ENCODE data around the gene CALM1. TPM values are rescaled to one million over a fixed set of nuclear protein-coding genes. Genes with fewer than 3 reads are reported as not detected.

CALM1 gene
- total and polyA plus RNA-seq, 7 donors: 404 to 889 (median 722) TPM

DNA sequence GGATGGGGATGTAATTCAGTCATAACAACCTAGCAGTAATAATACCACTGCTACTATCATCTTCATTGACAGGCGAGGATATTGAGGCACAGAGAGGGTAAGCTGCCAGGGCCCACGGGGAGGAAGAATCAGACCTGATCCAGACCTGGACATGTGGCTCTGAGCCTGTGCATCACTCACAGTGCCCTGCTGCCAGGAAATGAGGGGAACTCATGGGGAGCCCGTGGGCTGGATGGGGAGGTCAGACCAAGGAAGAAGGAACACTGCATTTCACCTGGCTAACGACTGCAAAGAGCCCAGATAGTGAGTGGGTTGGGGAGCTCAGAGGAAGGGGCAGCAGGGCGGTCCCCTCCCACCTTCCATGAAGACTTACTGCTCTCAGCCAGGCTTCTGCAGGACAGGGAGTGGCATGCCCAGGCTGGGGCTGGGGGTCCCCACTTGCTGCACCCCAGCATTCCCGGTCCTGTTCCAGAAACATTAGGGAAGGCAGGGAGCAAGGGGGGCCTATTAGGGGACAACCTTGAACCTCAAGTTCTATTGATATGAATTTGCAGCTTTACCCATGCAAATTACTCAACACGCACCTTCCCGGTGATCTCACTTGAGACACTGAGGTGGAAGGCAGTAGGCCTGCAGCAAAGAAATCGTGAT lies 37.7 kb downstream of the CALM1 start:
- WGBS, 2 donors: 87 to 91% methylated on average over 9 of the region's 9 CpGs
- intact Hi-C loops (cut with DNase I): no loop called here

DNA sequence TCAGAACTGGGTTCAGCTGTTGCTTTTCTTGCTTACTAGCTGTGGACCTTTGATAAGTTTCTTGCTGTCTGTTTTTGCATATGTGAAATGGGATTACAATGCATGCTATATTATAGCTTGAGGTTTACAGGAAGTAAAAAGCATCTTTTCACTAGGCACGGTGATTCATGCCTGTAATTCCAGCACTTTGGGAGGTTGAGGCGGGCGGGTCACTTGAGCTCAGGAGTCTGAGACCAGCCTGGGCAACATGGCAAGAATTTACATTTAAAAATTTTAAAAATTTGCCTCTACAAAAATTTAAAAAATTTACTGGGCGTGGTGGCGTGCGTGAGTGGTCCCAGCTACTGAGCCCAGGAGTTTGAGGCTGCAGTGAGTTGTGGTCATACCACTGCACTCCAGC lies 42.0 kb downstream of the CALM1 start:
- DNase-seq: no peak
- TF ChIP-seq CTCF (IDR thresholded peaks at IDR 0.05) (no peak), POLR2A (IDR thresholded peaks at IDR 0.05) (no peak), EP300 (IDR thresholded peaks at IDR 0.05) (no peak), POLR2AphosphoS5 (IDR thresholded peaks at IDR 0.05) (no peak)
- Histone ChIP-seq H3K9me3 (no peaks in the 10 kb centered on the region), H3K27me3 (no peaks in the 10 kb centered on the region), H3K4me3 (no peak overlapping the region), H3K27ac (no peak overlapping the region), H3K4me1 (no peaks in the 10 kb centered on the region), H3K36me3 (no peaks in the 10 kb centered on the region)
- intact Hi-C loops (cut with DNase I): no loop called here
- WGBS, 2 donors: 81 to 95% methylated on average over 6 of the region's 6 CpGs

More for the DNA sequence above, 37.7 kb downstream of the CALM1 start:
- H3K36me3 ChIP-seq: no peaks in the 10 kb centered on the region
- H3K9me3 ChIP-seq: no peaks in the 10 kb centered on the region
- DNase-seq: no peak
- H3K4me3 ChIP-seq: no peak overlapping the region
- H3K27ac ChIP-seq: no peak overlapping the region
- no peaks in the 10 kb centered on the region for H3K4me1 ChIP-seq
- no peaks in the 10 kb centered on the region for H3K27me3 ChIP-seq
- TF ChIP-seq POLR2AphosphoS5 (IDR thresholded peaks at IDR 0.05) (no peak), CTCF (IDR thresholded peaks at IDR 0.05) (no peak), POLR2A (IDR thresholded peaks at IDR 0.05) (no peak), EP300 (IDR thresholded peaks at IDR 0.05) (no peak)

DNA sequence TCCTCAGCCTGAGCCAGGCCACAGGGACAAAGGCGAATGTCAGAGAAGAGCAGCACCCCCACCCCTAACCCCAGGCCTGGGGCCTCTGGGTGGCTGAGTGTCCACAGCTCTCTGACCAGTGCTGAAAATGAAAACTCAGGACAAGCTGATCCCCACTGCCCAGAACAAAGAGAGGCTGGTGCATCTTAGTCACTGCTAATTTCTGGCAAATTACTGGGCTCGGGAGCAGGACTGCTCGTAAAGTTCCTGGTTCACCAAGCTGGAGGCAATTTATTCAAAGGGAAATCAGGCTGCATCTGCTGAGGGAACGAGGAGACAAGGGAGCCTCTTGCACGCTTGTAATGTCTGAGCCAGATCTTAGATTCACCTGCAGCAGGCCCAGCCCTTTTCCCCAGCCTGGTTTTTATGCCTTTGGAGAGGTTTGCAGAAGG lies 43.2 kb downstream of the CALM1 start:
- no peaks in the 10 kb centered on the region for H3K9me3 ChIP-seq
- H3K36me3 ChIP-seq: no peaks in the 10 kb centered on the region
- WGBS, 2 donors: 54 to 64% methylated on average over 5 of the region's 5 CpGs
- H3K27me3 ChIP-seq: no peaks in the 10 kb centered on the region
- TF ChIP-seq POLR2A (IDR thresholded peaks at IDR 0.05): no peak
- no peak for TF ChIP-seq POLR2AphosphoS5 (IDR thresholded peaks at IDR 0.05)
- no peak for TF ChIP-seq CTCF (IDR thresholded peaks at IDR 0.05)
- no peak for TF ChIP-seq EP300 (IDR thresholded peaks at IDR 0.05)
- no peak overlapping the region for H3K27ac ChIP-seq
- H3K4me1 ChIP-seq: no peaks in the 10 kb centered on the region
- intact Hi-C loops (cut with DNase I): no loop called here
- H3K4me3 ChIP-seq: no peak overlapping the region
- DNase-seq: no peak

DNA sequence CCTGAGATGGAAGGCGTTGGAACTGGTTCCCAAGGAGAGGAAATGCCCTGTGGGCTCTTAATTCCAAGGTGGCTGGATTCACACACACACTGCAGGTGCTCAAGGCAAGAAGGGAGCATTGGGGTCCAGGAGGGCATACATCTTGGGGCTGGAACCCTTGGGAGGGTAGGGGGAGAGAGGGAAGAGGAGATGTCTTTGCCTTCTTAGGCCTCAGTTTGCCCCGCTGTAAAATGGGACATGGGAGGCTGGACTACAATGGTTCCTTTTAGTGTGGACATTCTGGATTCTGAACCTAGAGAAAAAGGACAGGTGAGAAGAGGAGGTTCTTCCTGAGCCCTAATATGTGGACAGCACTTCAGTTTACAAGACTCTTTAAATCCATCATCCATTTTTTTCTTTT lies 43.8 kb downstream of the CALM1 start:
- H3K27me3 ChIP-seq: no peaks in the 10 kb centered on the region
- no peak for TF ChIP-seq EP300 (IDR thresholded peaks at IDR 0.05)
- no peak for TF ChIP-seq POLR2A (IDR thresholded peaks at IDR 0.05)
- no peak for TF ChIP-seq POLR2AphosphoS5 (IDR thresholded peaks at IDR 0.05)
- TF ChIP-seq CTCF (IDR thresholded peaks at IDR 0.05): no peak
- H3K9me3 ChIP-seq: no peaks in the 10 kb centered on the region
- no peak overlapping the region for H3K4me3 ChIP-seq
- no peaks in the 10 kb centered on the region for H3K4me1 ChIP-seq
- WGBS, 2 donors: 82 to 83% methylated on average over 2 of the region's 2 CpGs
- H3K27ac ChIP-seq: no peak overlapping the region
- DNase-seq: no peak
- intact Hi-C loops (cut with DNase I): no loop called here
- H3K36me3 ChIP-seq: no peaks in the 10 kb centered on the region

- no peak for TF ChIP-seq CTCF (IDR thresholded peaks at IDR 0.05)
- no peak for TF ChIP-seq POLR2AphosphoS5 (IDR thresholded peaks at IDR 0.05)
- no peak for TF ChIP-seq EP300 (IDR thresholded peaks at IDR 0.05)
- TF ChIP-seq POLR2A (IDR thresholded peaks at IDR 0.05): no peak
- DNase-seq: no peak
- intact Hi-C loops (cut with DNase I): no loop called here
- H3K4me3 ChIP-seq: no peak overlapping the region
- no peak overlapping the region for H3K27ac ChIP-seq
- H3K36me3 ChIP-seq: no peaks in the 10 kb centered on the region
- H3K4me1 ChIP-seq: no peaks in the 10 kb centered on the region
- no peaks in the 10 kb centered on the region for H3K27me3 ChIP-seq
- WGBS, 2 donors: 78 to 79% methylated on average over 2 of the region's 2 CpGs
- H3K9me3 ChIP-seq: no peaks in the 10 kb centered on the region
Measured at GRCh38 chr14:90442388-90442787, 45.6 kb downstream of the CALM1 start.
